Cardiac muscle cell (in vitro differentiated cells and primary cell): ENCODE measurements around the gene RCN1. TPM values are rescaled to one million over a fixed set of nuclear protein-coding genes. Genes with fewer than 3 reads are reported as not detected.
"Not testable (repeated sequence)": the region's sequence is repeated elsewhere in the genome, so short reads cannot be mapped to it uniquely, and the experiment has no call there.

Experiments
- DNase-seq, 2 donors: peaks; one replicate each; pipeline versions ENCODE4 v3.0.0 to v3.0.0-alpha.2; 2010 to 2017; ENCODE audit warnings: low read depth in 1 of 2, low spot score in 1 of 2
- H3K27ac ChIP-seq: fragments of 200-600 bp; sonication (generic); 2 replicates; pipeline ENCODE4 v1.5.1; 2016
- H3K27me3 ChIP-seq: fragments of 200-600 bp; sonication (generic); 2 replicates; pipeline ENCODE4 v1.6.0; 2016; ENCODE audit warnings: control low read depth
- H3K36me3 ChIP-seq: fragments of 200-600 bp; sonication (generic); 2 replicates; pipeline ENCODE4 v1.5.1; 2016; ENCODE audit warnings: control low read depth
- H3K4me1 ChIP-seq: fragments of 200-600 bp; sonication (generic); 2 replicates; pipeline ENCODE4 v1.8.1; 2017; ENCODE audit warnings: low read depth, mild to moderate bottlenecking, mixed run types
- H3K4me3 ChIP-seq: fragments of 200-600 bp; sonication (generic); 2 replicates; pipeline ENCODE4 v1.5.1; 2016; ENCODE audit warnings: mild to moderate bottlenecking
- H3K9me3 ChIP-seq: fragments of 200-600 bp; sonication (generic); 2 replicates; pipeline ENCODE4 v1.5.1; 2017; ENCODE audit warnings: low read depth, mild to moderate bottlenecking, control low read depth
- CTCF ChIP-seq: IDR thresholded peaks from 2 replicates; pipeline ENCODE4 v1.5.1; 2012; ENCODE audit warnings: low read depth, mild to moderate bottlenecking, low read length
- polyA plus RNA-seq: library from polyadenylated mRNA; unstranded; fragments of >200 nt; fragmentation: Nextera tagmentation; extraction: Ambion mirVana; gene quantifications from 2 replicates; pipeline ENCODE4 v1.2.1, GENCODE V29; 2016
- total RNA-seq: library from RNA; depleted of rRNA; stranded (reverse); fragments of >200 nt; gene quantifications from 2 replicates; pipeline ENCODE4 v1.2.3, GENCODE V29; 2016

The RCN1 gene
- total and polyA plus RNA-seq, 2 experiments from 2014 or later: 64.5 to 125 TPM

- no peak for TF ChIP-seq CTCF
- H3K36me3 ChIP-seq: peaks cover 36% of the 10 kb centered on the region
- DNase-seq: peak in 1 of 2 donors; percentile 22
These were observed 9.6 kb downstream of the RCN1 start for GRCh38 chr11:32100495-32100894.

GRCh38 chr11:32101791-32102190 lies 10.9 kb downstream of the RCN1 start:
- DNase-seq: no peak
- Histone ChIP-seq H3K4me3 (no peak overlapping the region), H3K27me3 (no peaks in the 10 kb centered on the region), H3K36me3 (peaks cover 36% of the 10 kb centered on the region), H3K9me3 (no peaks in the 10 kb centered on the region), H3K4me1 (no peaks in the 10 kb centered on the region), H3K27ac (no peak overlapping the region)
- no peak for TF ChIP-seq CTCF

More at GRCh38 chr11:32100495-32100894, 9.6 kb downstream of the RCN1 start:
- H3K27me3 ChIP-seq: no peaks in the 10 kb centered on the region
- H3K4me1 ChIP-seq: no peaks in the 10 kb centered on the region
- H3K4me3 ChIP-seq: no peak overlapping the region
- H3K27ac ChIP-seq: no peak overlapping the region
- H3K9me3 ChIP-seq: no peaks in the 10 kb centered on the region

- not testable (repeated sequence) for H3K9me3 ChIP-seq, H3K27ac ChIP-seq, H3K4me1 ChIP-seq, H3K27me3 ChIP-seq, H3K4me3 ChIP-seq
- peaks cover 35% of the 10 kb centered on the region for H3K36me3 ChIP-seq
- DNase-seq: peak in 1 of 2 donors; percentile 57
These were observed 12.3 kb downstream of the RCN1 start for GRCh38 chr11:32103121-32103719.

GRCh38 chr11:32103941-32104340 lies 13.1 kb downstream of the RCN1 start:
- H3K36me3 ChIP-seq: peaks cover 30% of the 10 kb centered on the region

GRCh38 chr11:32105871-32106560 lies 15.1 kb downstream of the RCN1 start:
- DNase-seq: no peak
- no peak overlapping the region for H3K4me3 ChIP-seq
- no peaks in the 10 kb centered on the region for H3K9me3 ChIP-seq
- peaks cover 18% of the 10 kb centered on the region for H3K36me3 ChIP-seq
- no peaks in the 10 kb centered on the region for H3K4me1 ChIP-seq
- TF ChIP-seq CTCF: no peak
- no peak overlapping the region for H3K27ac ChIP-seq
- H3K27me3 ChIP-seq: no peaks in the 10 kb centered on the region

More at GRCh38 chr11:32103941-32104340, 13.1 kb downstream of the RCN1 start:
- no peak overlapping the region for H3K27ac ChIP-seq
- H3K4me1 ChIP-seq: no peaks in the 10 kb centered on the region
- no peak for DNase-seq
- no peaks in the 10 kb centered on the region for H3K9me3 ChIP-seq
- no peak overlapping the region for H3K4me3 ChIP-seq
- H3K27me3 ChIP-seq: no peaks in the 10 kb centered on the region
- TF ChIP-seq CTCF: no peak

- H3K4me1 ChIP-seq: no peaks in the 10 kb centered on the region
- H3K9me3 ChIP-seq: no peaks in the 10 kb centered on the region
- peaks cover 10% of the 10 kb centered on the region for H3K36me3 ChIP-seq
- no peaks in the 10 kb centered on the region for H3K27me3 ChIP-seq
- no peak for DNase-seq
- H3K27ac ChIP-seq: no peak overlapping the region
- no peak for TF ChIP-seq CTCF
- H3K4me3 ChIP-seq: no peak overlapping the region
These were observed 16.8 kb downstream of the RCN1 start for GRCh38 chr11:32107647-32108046.
